A172 (cell line): ENCODE measurements around the gene TLR3. TPM values are rescaled to one million over a fixed set of nuclear protein-coding genes. Genes with fewer than 3 reads are reported as not detected.
"Not testable (repeated sequence)": the region's sequence is repeated elsewhere in the genome, so short reads cannot be mapped to it uniquely, and the experiment has no call there.

ENCODE experiments used
- DNase-seq: peaks from one replicate; pipeline ENCODE4 v3.0.0-alpha.2; 2015; ENCODE audit warnings: low spot score
- total RNA-seq: library from RNA; depleted of rRNA; stranded (reverse); fragments of >200 nt; shearing (Covaris generic); gene quantifications from 2 replicates; pipeline ENCODE4 v1.2.3, GENCODE V29; 2014

TLR3 gene
- total RNA-seq, 1 experiment from 2014 or later, result 4.0 TPM

GRCh38 chr4:186047501-186047900, 21.5 kb upstream of the TLR3 start:
- DNase-seq, result not testable (repeated sequence)

- DNase-seq, result not testable (repeated sequence)
These were observed 18.8 kb upstream of the TLR3 start for GRCh38 chr4:186050135-186050534.

- DNase-seq, result no peak
These were observed 17.9 kb upstream of the TLR3 start for GRCh38 chr4:186051096-186051495.

- DNase-seq, result no peak
These were observed 10.5 kb upstream of the TLR3 start for GRCh38 chr4:186058253-186058979.

- DNase-seq, result no peak
These were observed 10.0 kb upstream of the TLR3 start for GRCh38 chr4:186058980-186059316.

GRCh38 chr4:186061921-186062320, 7.0 kb upstream of the TLR3 start:
- DNase-seq, result no peak

- peak; percentile 56 for DNase-seq
These were observed 1.1 kb upstream of the TLR3 start for GRCh38 chr4:186067757-186068385.

GRCh38 chr4:186069729-186070128, 773 bp downstream of the TLR3 start:
- DNase-seq, result no peak

- no peak for DNase-seq
These were observed 3.6 kb downstream of the TLR3 start for GRCh38 chr4:186072516-186072915.

GRCh38 chr4:186074189-186074588, 5.2 kb downstream of the TLR3 start:
- no peak for DNase-seq

- no peak for DNase-seq
These were observed 10.2 kb downstream of the TLR3 start for GRCh38 chr4:186078981-186079638.

- no peak for DNase-seq
These were observed 10.7 kb downstream of the TLR3 start for GRCh38 chr4:186079694-186080093.

- DNase-seq, result no peak
These were observed 12.3 kb downstream of the TLR3 start for GRCh38 chr4:186081202-186081807.

- no peak for DNase-seq
These were observed 13.3 kb downstream of the TLR3 start for GRCh38 chr4:186082221-186082620.

GRCh38 chr4:186088523-186088922, 19.6 kb downstream of the TLR3 start:
- DNase-seq, result no peak

GRCh38 chr4:186092296-186092695, 23.3 kb downstream of the TLR3 start:
- no peak for DNase-seq

GRCh38 chr4:186095406-186095805, 26.4 kb downstream of the TLR3 start:
- no peak for DNase-seq

GRCh38 chr4:186096681-186097165, 27.8 kb downstream of the TLR3 start:
- no peak for DNase-seq

GRCh38 chr4:186097386-186097785, 28.4 kb downstream of the TLR3 start:
- DNase-seq, result no peak

- no peak for DNase-seq
These were observed 34.0 kb downstream of the TLR3 start for GRCh38 chr4:186102931-186103330.

GRCh38 chr4:186104114-186104889, 35.3 kb downstream of the TLR3 start, which contains the start of gene FAM149A:
TSS of gene FAM149A (plus strand) at chr4:186104704.
- no peak for DNase-seq
